A673 (cell line): ENCODE measurements around the gene HIPK1. TPM values are rescaled to one million over a fixed set of nuclear protein-coding genes. Genes with fewer than 3 reads are reported as not detected.

ENCODE experiments used
- BruUV-seq: library from RNA; stranded (reverse); fragments of 400-500 nt; replicated peaks from 2 replicates; lab custom pipeline; 2021; lab: Mats Ljungman, UMichigan
- CTCF ChIA-PET: fragments of 300-600 bp; sonication (Branson Sonifier 250); formaldehyde crosslinking; loops from one replicate; lab custom pipeline; 2022; ENCODE audit warnings: antibody characterized with exemption; lab: Charles Lee
- POLR2A ChIA-PET: fragments of 300-600 bp; sonication (Branson Sonifier 250); formaldehyde crosslinking; loops from one replicate; lab custom pipeline; 2022; ENCODE audit warnings: antibody characterized with exemption; ENCODE audit not compliant: low non-redundant PET; lab: Charles Lee
- DNase-seq: peaks from one replicate; pipeline ENCODE4 v3.0.0-alpha.2; 2015; ENCODE audit warnings: low spot score
- H3K27ac ChIP-seq: fragments of 200-600 bp; sonication (generic); 2 replicates; pipeline ENCODE4 v1.5.1; 2016; ENCODE audit warnings: mixed run types, low read depth, mild to moderate bottlenecking, mixed read lengths, antibody characterized with exemption, low read length; ENCODE audit not compliant: poor library complexity, severe bottlenecking
- H3K27me3 ChIP-seq: fragments of 200-600 bp; sonication (generic); replicated peaks from 2 replicates; pipeline ENCODE4 v1.6.1; 2017; ENCODE audit warnings: mixed run types, low read depth, mild to moderate bottlenecking, mixed read lengths, antibody characterized with exemption, low read length; ENCODE audit not compliant: insufficient read depth, poor library complexity
- H3K36me3 ChIP-seq: fragments of 200-600 bp; sonication (generic); 2 replicates; pipeline ENCODE4 v1.6.1; 2016; ENCODE audit warnings: mixed run types, mild to moderate bottlenecking, mixed read lengths, antibody characterized with exemption, low read length; ENCODE audit not compliant: insufficient read depth, poor library complexity, severe bottlenecking
- H3K4me1 ChIP-seq: fragments of 200-600 bp; sonication (generic); 2 replicates; pipeline ENCODE4 v1.6.1; 2017; ENCODE audit warnings: mixed run types, mild to moderate bottlenecking, mixed read lengths, antibody characterized with exemption, low read length; ENCODE audit not compliant: insufficient read depth, poor library complexity, severe bottlenecking
- H3K4me3 ChIP-seq: fragments of 200-600 bp; sonication (generic); 2 replicates; pipeline ENCODE4 v1.5.1; 2016; ENCODE audit warnings: low read depth, mixed run types, mild to moderate bottlenecking, mixed read lengths, low read length; ENCODE audit not compliant: poor library complexity, severe bottlenecking
- H3K9me3 ChIP-seq: fragments of 200-600 bp; sonication (generic); 2 replicates; pipeline ENCODE4 v1.6.1; 2016; ENCODE audit warnings: mixed run types, low read depth, mild to moderate bottlenecking, mixed read lengths, antibody characterized with exemption, low read length; ENCODE audit not compliant: poor library complexity, severe bottlenecking
- EZH2 ChIP-seq: fragments of 200-600 bp; sonication (generic); IDR thresholded peaks from 2 replicates; pipeline ENCODE4 v1.6.1; 2017; ENCODE audit warnings: borderline replicate concordance, low read depth, mild to moderate bottlenecking, mixed read lengths, antibody characterized with exemption, low read length; ENCODE audit not compliant: poor library complexity, severe bottlenecking
- intact Hi-C: fragments of 100-400 bp; cut with micrococcal nuclease; formaldehyde crosslinking; loops from one replicate; pipeline ENCODE4 v1.10.0; 2022; ENCODE audit not compliant: unreplicated experiment
- total RNA-seq: library from RNA; stranded (reverse); gene quantifications from 2 replicates; pipeline ENCODE4 v1.2.3, GENCODE V29; 2021
- TF ChIP-seq, protein P1 (sequence below): fragments of 300-800, 200-600 bp; sonication (generic); conservative IDR thresholded peaks from 2 replicates; pipeline ENCODE4 v1.5.1; 2017; ENCODE audit warnings: low read depth, mild to moderate bottlenecking, antibody characterized with exemption, low read length, moderate library complexity, mixed read lengths

Gene HIPK1
- total RNA-seq, 1 experiment from 2014 or later, result 81.3 TPM

DNA sequence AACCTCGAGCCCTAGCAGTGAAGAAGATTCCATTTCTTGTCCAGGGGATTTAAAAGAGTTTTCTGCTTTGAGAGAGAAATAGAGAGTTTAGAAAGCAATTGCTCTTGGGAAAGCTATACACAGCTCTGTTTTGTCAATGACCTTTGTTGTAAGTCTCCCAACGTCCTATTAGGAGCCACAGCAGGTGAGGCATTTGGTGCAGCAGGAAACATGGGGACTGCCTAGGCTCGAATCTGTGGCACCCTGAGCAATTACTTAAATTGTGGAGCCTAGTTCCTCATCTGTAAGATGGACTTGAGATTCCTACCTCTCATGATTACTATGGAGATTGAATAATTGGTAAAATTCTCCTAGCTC is 15.8 kb upstream of the HIPK1 start:
- CTCF ChIA-PET, result no interaction called here
- TF ChIP-seq EZH2, result no peak
- TF ChIP-seq, protein P1, sequence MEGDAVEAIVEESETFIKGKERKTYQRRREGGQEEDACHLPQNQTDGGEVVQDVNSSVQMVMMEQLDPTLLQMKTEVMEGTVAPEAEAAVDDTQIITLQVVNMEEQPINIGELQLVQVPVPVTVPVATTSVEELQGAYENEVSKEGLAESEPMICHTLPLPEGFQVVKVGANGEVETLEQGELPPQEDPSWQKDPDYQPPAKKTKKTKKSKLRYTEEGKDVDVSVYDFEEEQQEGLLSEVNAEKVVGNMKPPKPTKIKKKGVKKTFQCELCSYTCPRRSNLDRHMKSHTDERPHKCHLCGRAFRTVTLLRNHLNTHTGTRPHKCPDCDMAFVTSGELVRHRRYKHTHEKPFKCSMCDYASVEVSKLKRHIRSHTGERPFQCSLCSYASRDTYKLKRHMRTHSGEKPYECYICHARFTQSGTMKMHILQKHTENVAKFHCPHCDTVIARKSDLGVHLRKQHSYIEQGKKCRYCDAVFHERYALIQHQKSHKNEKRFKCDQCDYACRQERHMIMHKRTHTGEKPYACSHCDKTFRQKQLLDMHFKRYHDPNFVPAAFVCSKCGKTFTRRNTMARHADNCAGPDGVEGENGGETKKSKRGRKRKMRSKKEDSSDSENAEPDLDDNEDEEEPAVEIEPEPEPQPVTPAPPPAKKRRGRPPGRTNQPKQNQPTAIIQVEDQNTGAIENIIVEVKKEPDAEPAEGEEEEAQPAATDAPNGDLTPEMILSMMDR, result no peak
- Histone ChIP-seq H3K36me3 (peaks cover 46% of the 10 kb centered on the region), H3K4me3 (no peak overlapping the region), H3K27ac (no peak overlapping the region), H3K4me1 (peaks cover 5% of the 10 kb centered on the region), H3K9me3 (no peaks in the 10 kb centered on the region), H3K27me3 (no peaks in the 10 kb centered on the region)
- DNase-seq, result no peak
- POLR2A ChIA-PET, result no interaction called here
- intact Hi-C loops, result no loop called here
- no TSS peak for BruUV-seq

DNA sequence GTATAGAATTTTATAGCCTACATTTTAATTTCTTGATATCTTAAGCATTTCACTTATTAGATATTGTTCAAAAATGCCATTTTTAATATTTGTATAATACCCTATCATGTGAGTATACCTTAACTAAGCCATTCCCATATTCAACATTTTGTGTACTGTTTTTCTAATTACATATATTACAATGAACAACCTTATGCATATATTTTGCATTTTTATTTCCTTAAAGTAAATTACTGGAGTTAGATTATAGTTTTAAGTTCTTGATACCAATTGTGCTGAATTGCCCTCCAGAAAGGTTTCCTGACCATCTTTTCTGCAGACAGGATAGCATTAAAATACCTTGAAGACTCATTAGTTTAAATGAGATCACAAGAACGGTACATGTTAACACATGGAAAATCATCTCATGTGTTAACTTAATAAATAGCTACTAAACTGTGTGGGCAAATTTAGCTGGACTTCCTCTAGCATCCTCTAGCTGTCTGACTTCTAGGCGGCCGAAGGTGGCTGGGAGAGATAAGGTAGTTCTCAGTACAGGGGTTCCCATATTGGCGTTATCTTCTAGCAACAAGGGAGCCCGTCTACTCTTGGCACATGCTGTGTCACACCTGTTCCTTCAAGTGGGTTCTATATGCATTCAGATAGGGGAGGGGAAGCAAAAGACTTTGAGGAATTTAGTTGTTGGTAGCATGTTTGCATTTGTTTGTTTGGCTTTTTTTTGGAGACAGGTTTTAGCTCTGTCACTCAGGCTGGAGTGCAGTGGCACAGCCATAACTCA is 15.0 kb upstream of the HIPK1 start:
- Histone ChIP-seq H3K4me1 (peaks cover 5% of the 10 kb centered on the region), H3K4me3 (no peak overlapping the region), H3K36me3 (peaks cover 38% of the 10 kb centered on the region), H3K9me3 (no peaks in the 10 kb centered on the region), H3K27me3 (no peaks in the 10 kb centered on the region), H3K27ac (no peak overlapping the region)
- no TSS peak for BruUV-seq
- intact Hi-C loops, result no loop called here
- POLR2A ChIA-PET, result no interaction called here
- CTCF ChIA-PET, result no interaction called here
- no peak for DNase-seq
- TF ChIP-seq EZH2, result no peak
- TF ChIP-seq, protein P1, result no peak

DNA sequence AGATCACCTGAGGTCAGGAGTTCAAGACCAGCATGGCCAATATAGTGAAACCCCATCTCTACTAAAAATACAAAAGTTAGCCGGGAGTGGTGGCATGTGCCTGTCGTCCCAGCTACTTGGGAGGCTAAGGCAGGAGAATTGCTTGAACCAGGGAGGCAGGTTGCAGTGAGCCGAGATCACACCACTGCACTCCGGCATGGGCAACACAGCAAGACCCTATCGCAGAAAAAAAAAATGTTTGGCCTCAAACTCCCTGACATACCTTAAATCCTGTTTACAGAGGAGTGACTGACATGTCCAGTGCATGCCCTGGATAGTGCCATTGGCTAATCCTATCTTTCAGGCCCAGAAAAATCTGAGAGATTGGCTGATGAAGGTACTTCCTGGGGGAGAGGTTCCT is 12.2 kb upstream of the HIPK1 start:
- Histone ChIP-seq H3K4me1 (peaks cover 5% of the 10 kb centered on the region), H3K27me3 (no peaks in the 10 kb centered on the region), H3K9me3 (no peaks in the 10 kb centered on the region), H3K4me3 (no peak overlapping the region), H3K36me3 (peaks cover 9% of the 10 kb centered on the region), H3K27ac (no peak overlapping the region)
- DNase-seq, result no peak
- CTCF ChIA-PET, result no interaction called here
- POLR2A ChIA-PET, result interaction anchor here (0.7 kb wide), 1 partner anchor 22 kb away, joined by 3 read pairs; no protein-coding TSS in a partner anchor
- TF ChIP-seq EZH2, result no peak
- TF ChIP-seq, protein P1, result no peak
- no TSS peak for BruUV-seq
- intact Hi-C loops, result no loop called here
